Keratinocyte (primary cell): ENCODE data around the gene HAUS8. TPM values are rescaled to one million over a fixed set of nuclear protein-coding genes. Genes with fewer than 3 reads are reported as not detected.

Source experiments
- DNase-seq: peaks from one replicate; pipeline ENCODE4 v3.0.0-alpha.2; 2011; ENCODE audit warnings: low read depth, missing footprints, low spot score
- FAIRE-seq: peaks from 2 replicates; lab custom pipeline; 2011; peaks lifted over from hg19 to GRCh38; lab: Jason Lieb, UNC
- H2AFZ ChIP-seq: 2 replicates; pipeline ENCODE4 v1.6.0; 2012; ENCODE audit warnings: low read length, control low read depth, inconsistent platforms; ENCODE audit not compliant: control insufficient read depth
- H3K27ac ChIP-seq: 2 replicates; pipeline ENCODE4 v1.5.1; 2011; ENCODE audit warnings: low read length; ENCODE audit not compliant: control insufficient read depth, insufficient read depth
- H3K27me3 ChIP-seq: 3 replicates; pipeline ENCODE4 v1.6.0; 2011; ENCODE audit warnings: low read length; ENCODE audit not compliant: control insufficient read depth, insufficient read depth; ENCODE audit errors: extremely low read depth
- H3K36me3 ChIP-seq, 2 experiments: 2 replicates in 1 of 2; 3 replicates in 1 of 2; pipeline ENCODE4 v1.5.1; 2011; ENCODE audit warnings: low read length in 2 of 2, mild to moderate bottlenecking in 1 of 2; ENCODE audit not compliant: control insufficient read depth in 2 of 2, insufficient read depth in 2 of 2; ENCODE audit errors: extremely low read depth in 1 of 2
- H3K4me1 ChIP-seq: 3 replicates; pipeline ENCODE4 v1.5.1; 2011; ENCODE audit warnings: low read length; ENCODE audit not compliant: control insufficient read depth, insufficient read depth; ENCODE audit errors: extremely low read depth
- H3K4me2 ChIP-seq: 3 replicates; pipeline ENCODE4 v1.6.0; 2011; ENCODE audit warnings: low read depth, low read length; ENCODE audit not compliant: control insufficient read depth, insufficient read depth; ENCODE audit errors: extremely low read depth
- H3K4me3 ChIP-seq, 3 experiments: fragments of 200-600 bp in 1 of 3; sonication (generic) in 1 of 3; 2 replicates in 2 of 3; 3 replicates in 1 of 3; pipeline ENCODE4 v1.5.1; 2011 to 2016; ENCODE audit warnings: low read length in 3 of 3, mild to moderate bottlenecking in 3 of 3, control low read depth in 2 of 3, inconsistent platforms in 1 of 3, low read depth in 1 of 3, mixed read lengths in 1 of 3, mixed run types in 1 of 3, moderate library complexity in 1 of 3; ENCODE audit not compliant: control insufficient read depth in 2 of 3, insufficient read depth in 2 of 3; ENCODE audit errors: extremely low read depth in 1 of 3
- H3K79me2 ChIP-seq: 2 replicates; pipeline ENCODE4 v1.6.0; 2012; ENCODE audit warnings: low read length; ENCODE audit not compliant: control insufficient read depth, insufficient read depth
- H3K9ac ChIP-seq: 3 replicates; pipeline ENCODE4 v1.6.0; 2011; ENCODE audit warnings: low read length; ENCODE audit not compliant: control insufficient read depth, insufficient read depth; ENCODE audit errors: extremely low read depth
- H3K9me1 ChIP-seq: 3 replicates; pipeline ENCODE4 v1.6.0; 2011; ENCODE audit warnings: low read length; ENCODE audit not compliant: control insufficient read depth, insufficient read depth; ENCODE audit errors: extremely low read depth
- H3K9me3 ChIP-seq: 2 replicates; pipeline ENCODE4 v1.5.1; 2012; ENCODE audit warnings: low read depth, low read length; ENCODE audit not compliant: control insufficient read depth
- H4K20me1 ChIP-seq: 3 replicates; pipeline ENCODE4 v1.6.0; 2011; ENCODE audit warnings: low read length; ENCODE audit not compliant: control insufficient read depth, insufficient read depth; ENCODE audit errors: extremely low read depth
- CTCF ChIP-seq, 3 experiments: IDR thresholded peaks in 1 of 3; conservative IDR thresholded peaks in 1 of 3; optimal IDR thresholded peaks in 1 of 3; 2 replicates in 2 of 3; 3 replicates in 1 of 3; pipeline versions ENCODE3 to v1.5.1; 2011; ENCODE audit warnings: low read length in 3 of 3, mild to moderate bottlenecking in 3 of 3, moderate library complexity in 2 of 3, control low read depth in 1 of 3, inconsistent platforms in 1 of 3; ENCODE audit not compliant: insufficient read depth in 2 of 3; ENCODE audit errors: extremely low read depth in 1 of 3
- EZH2 ChIP-seq: IDR thresholded peaks from one replicate; pipeline ENCODE4 v1.6.1; 2012; ENCODE audit warnings: inconsistent platforms, mild to moderate bottlenecking, low read length, moderate library complexity
- dilution Hi-C: fragments of 300-500 bp; cut with MboI; formaldehyde crosslinking; loops from one replicate; pipeline ENCODE4 v1.7.0; 2020; ENCODE audit warnings: low sequenced_read_pairs; ENCODE audit not compliant: extremely low pct_ligation_motif_present
- polyA plus RNA-seq, 5 experiments: library from polyadenylated mRNA; depleted of rRNA in 3 of 5; stranded (reverse) in 3 of 5; stranded (forward) in 1 of 5; unstranded in 1 of 5; fragments of >200 nt; gene quantifications; 1 replicate in 1 of 5; 2 replicates in 3 of 5; 3 replicates in 1 of 5; pipeline versions ENCODE4 v1.2.1 to v1.2.3, GENCODE V29; 2011 to 2012; ENCODE audit warnings: missing spikeins in 2 of 5, low read depth in 1 of 5, low replicate concordance in 1 of 5

The HAUS8 gene
- polyA plus RNA-seq, 1 donor (not counting 4 experiments of a cell fraction or from before 2014, with no cell fraction given): 8.1 TPM

GRCh38 chr19:17011485-17011884 is 63.8 kb downstream of the HAUS8 start:
- H4K20me1 ChIP-seq: no peaks in the 10 kb centered on the region
- H3K4me1 ChIP-seq: no peaks in the 10 kb centered on the region
- no peaks in the 10 kb centered on the region for H3K9me3 ChIP-seq
- no peak overlapping the region for H3K9ac ChIP-seq
- H3K4me3 ChIP-seq: no peak overlapping the region
- no peak overlapping the region for H3K4me2 ChIP-seq
- dilution Hi-C loops: no loop called here
- H3K27me3 ChIP-seq: no peaks in the 10 kb centered on the region
- DNase-seq (no peak), FAIRE-seq (no peak)
- H3K27ac ChIP-seq: no peak overlapping the region
- TF ChIP-seq CTCF (optimal IDR thresholded peaks at IDR 0.05 in 1 of 3, IDR thresholded peaks at IDR 0.05 in 1 of 3, conservative IDR thresholded peaks at IDR 0.05 in 1 of 3; ENCODE audit: extremely low read depth in 1 of 3, insufficient read depth in 2 of 3, low read length in 3 of 3) (no peak), EZH2 (no peak)
- no peaks in the 10 kb centered on the region for H3K36me3 ChIP-seq
- no peak overlapping the region for H2AFZ ChIP-seq
- H3K79me2 ChIP-seq: no peaks in the 10 kb centered on the region
- no peaks in the 10 kb centered on the region for H3K9me1 ChIP-seq

- H3K4me2 ChIP-seq: no peak overlapping the region
- no peak for DNase-seq
Observed at GRCh38 chr19:17006579-17006978, 68.7 kb downstream of the HAUS8 start.

More at GRCh38 chr19:17006579-17006978, 68.7 kb downstream of the HAUS8 start:
- H3K36me3 ChIP-seq: no peaks in the 10 kb centered on the region
- H3K9me1 ChIP-seq: no peaks in the 10 kb centered on the region
- no peaks in the 10 kb centered on the region for H3K4me1 ChIP-seq
- H3K9me3 ChIP-seq: no peaks in the 10 kb centered on the region
- dilution Hi-C loops: no loop called here
- H3K9ac ChIP-seq: no peak overlapping the region
- H3K27ac ChIP-seq: no peak overlapping the region
- H4K20me1 ChIP-seq: no peaks in the 10 kb centered on the region
- H2AFZ ChIP-seq: no peak overlapping the region
- H3K4me3 ChIP-seq: no peak overlapping the region
- peaks cover 4% of the 10 kb centered on the region for H3K27me3 ChIP-seq
- H3K79me2 ChIP-seq: no peaks in the 10 kb centered on the region
- TF ChIP-seq EZH2: no peak
- TF ChIP-seq CTCF (optimal IDR thresholded peaks at IDR 0.05 in 1 of 3, IDR thresholded peaks at IDR 0.05 in 1 of 3, conservative IDR thresholded peaks at IDR 0.05 in 1 of 3; ENCODE audit: extremely low read depth in 1 of 3, insufficient read depth in 2 of 3, low read length in 3 of 3): no peak
- FAIRE-seq: no peak
